Measurements from ENCODE around the gene TMEM60.
A peak's percentile ranks its signal among the peaks of the same experiment; 100 is the strongest.
"Not testable (repeated sequence)": the region's sequence is repeated elsewhere in the genome, so short reads cannot be mapped to it uniquely, and the experiment has no call there.

TMEM60 gene

GRCh38 chr7:77798394-77799077 lies at the start of gene TMEM60, which contains the start of gene PHTF2:
TMEM60 (minus strand) TSS chr7:77798434; CDS start chr7:77794373, 4,061 bp downstream.
PHTF2 (plus strand) TSS chr7:77798773.
- DNase-seq = peak; percentile 95

- no peak for DNase-seq
These were observed 48.3 kb upstream of the TMEM60 start for GRCh38 chr7:77846317-77847092.

- DNase-seq = no peak
These were observed 45.0 kb upstream of the TMEM60 start for GRCh38 chr7:77843194-77843593.

GRCh38 chr7:77839919-77840318 lies 41.7 kb upstream of the TMEM60 start:
- no peak for DNase-seq

GRCh38 chr7:77838929-77839491 lies 40.8 kb upstream of the TMEM60 start:
- DNase-seq = no peak

GRCh38 chr7:77837966-77838365 lies 39.7 kb upstream of the TMEM60 start:
- DNase-seq = no peak

GRCh38 chr7:77837275-77837674 lies 39.0 kb upstream of the TMEM60 start:
- no peak for DNase-seq

GRCh38 chr7:77836425-77836824 lies 38.2 kb upstream of the TMEM60 start:
- not testable (repeated sequence) for DNase-seq

GRCh38 chr7:77833136-77833535 lies 34.9 kb upstream of the TMEM60 start:
- no peak for DNase-seq

- DNase-seq = no peak
These were observed 33.7 kb upstream of the TMEM60 start for GRCh38 chr7:77831953-77832352.

GRCh38 chr7:77831481-77831880 lies 33.2 kb upstream of the TMEM60 start:
- DNase-seq = no peak

GRCh38 chr7:77830649-77831355 lies 32.6 kb upstream of the TMEM60 start:
- no peak for DNase-seq

- no peak for DNase-seq
These were observed 29.8 kb upstream of the TMEM60 start for GRCh38 chr7:77827999-77828398.

- no peak for DNase-seq
These were observed 28.1 kb upstream of the TMEM60 start for GRCh38 chr7:77826300-77826699.

GRCh38 chr7:77825131-77825530 lies 26.9 kb upstream of the TMEM60 start:
- DNase-seq = no peak

GRCh38 chr7:77824636-77825035 lies 26.4 kb upstream of the TMEM60 start:
- no peak for DNase-seq

- no peak for DNase-seq
These were observed 25.6 kb upstream of the TMEM60 start for GRCh38 chr7:77823787-77824186.

GRCh38 chr7:77822269-77822668 lies 24.0 kb upstream of the TMEM60 start:
- DNase-seq = no peak

GRCh38 chr7:77820967-77821366 lies 22.7 kb upstream of the TMEM60 start:
- no peak for DNase-seq

- no peak for DNase-seq
These were observed 20.8 kb upstream of the TMEM60 start for GRCh38 chr7:77819021-77819420.

- no peak for DNase-seq
These were observed 14.9 kb upstream of the TMEM60 start for GRCh38 chr7:77813180-77813579.

GRCh38 chr7:77812290-77812685 lies 14.1 kb upstream of the TMEM60 start:
- no peak for DNase-seq

GRCh38 chr7:77811516-77812289 lies 13.5 kb upstream of the TMEM60 start:
- DNase-seq = no peak

All from CD4-positive, alpha-beta T cell treated with Interleukin-15 for 1 hour (primary cell).